Stimulated activated CD4-positive, alpha-beta T cell treated with anti-CD3 and anti-CD28 coated beads, Interleukin-12 subunit alpha, Interleukin-12 subunit beta, amount 100 ng/mL, for 24 hours (primary cell): ENCODE results near the gene TRIM29.
A peak's percentile ranks its signal among the peaks of the same experiment; 100 is the strongest.
"Not testable (repeated sequence)": the region's sequence is repeated elsewhere in the genome, so short reads cannot be mapped to it uniquely, and the experiment has no call there.

Experiments
- DNase-seq, 2 experiments: peaks; one replicate each; pipeline ENCODE4 v3.0.0-alpha.2; 2020; ENCODE audit warnings: low read depth in 2 of 2

Gene TRIM29

GRCh38 chr11:120172054-120172911 lies 34.4 kb upstream of the TRIM29 start:
- DNase-seq: peak; percentile 23 to 42

GRCh38 chr11:120170741-120171261 lies 32.9 kb upstream of the TRIM29 start:
- DNase-seq: no peak

- no peak for DNase-seq
Observed at GRCh38 chr11:120169981-120170698, 32.2 kb upstream of the TRIM29 start.

DNA sequence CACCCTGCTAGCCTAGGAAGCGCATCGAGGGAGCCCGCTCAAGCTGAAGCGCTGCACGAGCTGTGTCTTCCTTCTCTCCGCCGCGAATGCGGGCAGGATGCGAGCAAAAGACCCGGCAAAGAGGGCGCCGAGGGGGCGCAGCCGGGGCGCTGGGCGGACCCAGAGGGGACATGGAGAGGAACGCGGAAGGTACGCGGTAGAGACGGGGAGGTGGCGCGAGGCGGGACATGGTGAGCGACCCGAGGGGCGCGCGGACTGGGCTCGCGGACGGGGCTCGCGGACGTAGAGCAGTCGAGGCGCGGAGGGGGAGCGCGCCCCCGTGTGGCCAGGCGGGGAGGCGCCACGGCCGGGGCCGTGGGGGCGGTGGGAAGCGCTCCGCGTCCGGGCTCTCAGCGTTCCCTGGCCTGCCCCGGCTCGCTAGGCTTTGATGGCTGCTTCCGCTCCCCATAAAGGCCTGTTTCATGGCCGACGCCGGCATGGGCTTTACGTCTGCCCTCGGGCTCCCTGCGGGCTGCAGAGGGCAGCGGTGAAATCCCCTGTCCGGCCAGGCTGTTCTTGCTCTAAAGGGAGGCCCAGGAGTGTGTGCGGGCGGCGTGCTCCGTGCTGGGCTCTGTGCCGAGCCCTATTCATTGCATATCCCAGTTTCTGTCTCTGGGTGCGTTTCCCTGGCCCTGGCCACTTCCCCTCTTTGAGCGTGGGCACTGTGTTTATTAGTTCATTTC lies 31.2 kb upstream of the TRIM29 start:
- DNase-seq: peak; percentile 15 to 53

DNA sequence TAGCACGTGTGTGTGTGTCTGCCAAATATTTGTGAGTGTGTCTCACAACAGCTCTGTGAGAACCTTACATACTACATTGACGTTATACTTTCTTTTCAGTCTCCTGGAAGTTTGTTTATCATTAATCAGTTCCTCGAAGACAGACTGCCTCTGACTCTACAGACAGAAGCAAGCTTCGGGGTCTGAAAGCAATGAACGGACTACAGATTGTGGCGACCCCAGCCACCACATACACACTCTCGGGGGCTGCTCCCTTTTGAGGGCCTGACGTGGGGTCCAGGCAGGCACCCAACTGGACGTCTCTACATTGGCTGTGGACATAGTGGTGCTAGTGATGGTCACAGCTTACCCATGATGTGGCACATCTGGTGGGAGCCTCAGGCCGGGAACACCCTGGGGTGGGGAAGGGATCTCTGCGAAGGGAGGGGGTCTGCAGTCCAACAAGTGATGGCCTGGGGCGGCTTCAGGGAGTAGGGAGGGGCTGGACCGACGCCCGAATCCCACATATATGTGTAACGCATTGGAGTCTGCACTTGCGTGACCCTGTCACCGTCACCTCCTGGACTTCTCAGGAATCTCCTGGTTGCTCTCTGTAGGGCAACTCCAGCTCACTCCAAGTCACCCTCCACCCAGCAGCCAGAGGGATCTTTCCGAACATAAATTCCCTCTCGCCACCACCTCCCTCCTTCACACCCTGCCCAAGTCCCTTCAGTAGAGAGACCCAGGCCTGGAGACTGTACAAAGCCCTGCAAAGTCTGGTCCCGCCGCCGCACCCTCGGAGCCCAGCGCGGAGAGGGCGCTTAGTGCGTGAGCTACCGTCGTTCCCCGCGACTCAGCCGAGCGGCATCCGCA lies 30.4 kb upstream of the TRIM29 start:
- no peak for DNase-seq

GRCh38 chr11:120167659-120168058 lies 29.7 kb upstream of the TRIM29 start:
- DNase-seq: no peak

DNA sequence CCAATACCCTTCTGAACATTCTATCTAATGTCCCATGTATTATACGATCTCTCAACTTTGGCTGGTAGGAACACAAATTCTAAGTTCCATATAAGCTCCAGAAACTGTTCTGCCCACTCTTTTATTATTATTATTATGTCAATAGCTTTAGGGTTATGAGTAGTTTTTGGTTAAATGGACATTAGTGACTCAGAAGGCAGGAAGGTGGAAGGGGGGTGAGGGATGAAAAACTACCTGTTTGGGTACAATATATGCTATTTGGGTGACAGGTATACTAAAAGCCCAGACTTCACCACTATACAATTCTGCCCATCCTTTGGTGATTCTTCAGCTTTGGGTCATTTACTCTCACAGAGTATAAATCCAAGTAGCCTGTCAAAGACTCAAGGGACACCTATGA lies 22.5 kb upstream of the TRIM29 start:
- no peak for DNase-seq

DNA sequence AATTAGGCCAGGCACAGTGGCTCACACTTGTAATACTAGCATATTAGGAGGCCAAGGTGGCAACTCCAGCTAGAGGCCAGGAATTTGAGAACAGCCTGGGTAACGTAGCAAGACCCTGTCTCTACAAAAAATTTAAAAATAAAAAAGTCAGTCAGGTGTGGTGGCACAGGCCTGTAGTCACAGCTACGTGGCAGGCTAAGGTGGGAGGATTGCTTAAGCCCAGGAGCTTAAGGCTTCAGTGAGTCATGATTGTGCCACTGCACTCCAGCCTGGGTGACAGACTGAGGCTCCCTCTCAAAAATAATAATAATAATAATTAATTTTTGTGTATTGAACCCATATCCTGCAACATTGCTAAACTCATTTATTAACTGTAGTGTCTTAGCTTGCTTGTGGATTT lies 15.3 kb upstream of the TRIM29 start:
- no peak for DNase-seq

DNA sequence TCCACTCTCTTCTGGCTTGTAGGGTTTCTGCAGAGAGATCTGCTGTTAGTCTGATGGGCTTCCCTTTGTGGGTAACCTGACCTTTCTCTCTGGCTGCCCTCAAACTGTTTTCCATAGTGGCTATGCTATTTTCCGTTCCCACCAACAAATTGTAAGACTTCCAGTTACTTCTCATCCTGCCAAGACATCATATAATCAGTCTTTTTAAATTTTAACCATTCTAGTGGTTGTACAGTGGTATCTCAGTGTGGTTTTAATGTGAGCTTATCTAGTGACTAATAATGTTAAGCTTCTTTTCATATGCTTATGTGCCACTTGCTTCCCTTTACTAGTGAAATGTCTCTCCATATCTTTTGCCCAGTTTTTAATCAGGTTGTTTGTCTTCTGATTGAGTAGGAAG lies 13.6 kb upstream of the TRIM29 start:
- DNase-seq: no peak

DNA sequence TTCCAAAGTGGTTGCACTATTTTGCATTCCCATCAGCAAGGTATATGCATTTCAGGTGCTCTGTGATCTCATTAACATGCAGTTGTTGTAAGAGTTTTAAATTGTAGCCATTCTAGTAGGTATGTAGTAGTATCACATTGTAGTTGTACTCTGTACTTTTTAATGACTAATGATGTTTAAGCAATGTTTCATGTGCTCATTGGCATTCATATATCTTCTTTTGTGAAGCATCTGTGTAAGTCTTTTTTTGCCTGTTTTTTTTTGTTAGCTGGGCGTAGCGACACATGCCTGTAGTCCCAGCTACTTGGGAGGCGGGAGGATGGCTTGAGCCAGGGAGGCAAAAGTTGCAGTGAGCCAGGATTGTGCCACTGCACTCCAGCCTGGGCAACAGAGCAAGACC lies 11.3 kb upstream of the TRIM29 start:
- DNase-seq: no peak

- DNase-seq: no peak
Observed at GRCh38 chr11:120147950-120148270, 10.0 kb upstream of the TRIM29 start.

DNA sequence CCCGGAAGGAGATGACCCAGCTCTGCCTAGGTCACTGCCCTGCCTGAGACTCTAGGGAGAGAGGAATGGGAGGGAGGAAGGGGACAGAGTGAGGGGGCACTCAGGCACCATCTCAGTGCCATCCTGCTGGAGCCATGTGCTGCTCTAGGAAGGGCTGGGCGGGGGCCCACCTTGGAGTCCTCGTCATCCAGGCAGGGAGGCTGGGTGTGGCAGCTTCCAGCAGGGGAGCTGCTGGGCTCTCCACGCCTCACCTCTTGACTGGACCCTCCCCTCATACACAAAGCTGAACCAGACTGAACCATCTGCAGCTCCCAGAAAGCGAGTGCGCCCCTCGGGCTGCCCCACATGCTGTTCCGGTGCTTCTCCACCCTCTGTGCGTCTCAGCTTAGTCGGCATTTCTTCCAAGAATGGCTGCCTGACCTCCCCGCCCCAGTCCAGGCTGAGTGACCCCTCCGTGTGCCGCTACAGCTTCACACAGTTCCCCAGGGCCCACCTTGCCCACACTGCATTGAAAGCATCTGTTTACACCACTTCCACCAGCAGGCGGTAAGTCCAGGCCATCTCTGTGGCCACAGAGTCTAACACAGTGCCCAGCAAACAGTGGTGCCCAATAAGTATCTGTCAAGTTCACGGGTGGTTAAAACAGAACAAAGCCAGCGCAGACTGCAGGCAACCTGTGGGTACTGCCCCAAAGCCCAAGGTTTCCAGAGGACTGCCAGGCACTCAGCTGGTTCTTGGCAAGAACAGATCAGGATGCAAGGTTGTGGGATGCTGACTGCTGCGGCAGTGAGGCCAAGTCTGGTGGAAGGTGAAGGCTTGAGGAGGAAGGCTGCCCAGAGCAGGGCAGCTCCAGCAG lies 9.4 kb upstream of the TRIM29 start:
- no peak for DNase-seq

GRCh38 chr11:120146413-120147093 lies 8.6 kb upstream of the TRIM29 start:
- no peak for DNase-seq

GRCh38 chr11:120144501-120144900 lies 6.6 kb upstream of the TRIM29 start:
- no peak for DNase-seq

DNA sequence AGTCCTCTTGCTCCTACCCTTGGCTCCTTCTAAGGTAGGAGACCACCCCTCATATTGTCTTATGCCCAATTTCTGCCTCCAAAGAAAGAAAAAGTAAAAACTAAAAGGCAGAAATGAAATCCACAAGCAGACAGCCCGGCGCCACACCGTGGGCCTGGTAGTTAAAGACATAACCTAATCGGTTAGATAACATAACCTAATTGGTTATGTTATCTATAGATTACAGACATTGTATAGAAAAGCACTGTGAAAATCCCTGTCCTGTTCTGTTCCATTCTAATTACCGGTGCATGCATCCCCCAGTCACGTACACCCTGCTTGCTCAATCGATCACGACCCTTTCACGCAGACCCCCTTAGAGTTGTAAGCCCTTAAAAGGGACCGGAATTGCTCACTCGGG lies 5.6 kb upstream of the TRIM29 start:
- DNase-seq: not testable (repeated sequence)

GRCh38 chr11:120142441-120143100 lies 4.7 kb upstream of the TRIM29 start:
- DNase-seq: no peak

DNA sequence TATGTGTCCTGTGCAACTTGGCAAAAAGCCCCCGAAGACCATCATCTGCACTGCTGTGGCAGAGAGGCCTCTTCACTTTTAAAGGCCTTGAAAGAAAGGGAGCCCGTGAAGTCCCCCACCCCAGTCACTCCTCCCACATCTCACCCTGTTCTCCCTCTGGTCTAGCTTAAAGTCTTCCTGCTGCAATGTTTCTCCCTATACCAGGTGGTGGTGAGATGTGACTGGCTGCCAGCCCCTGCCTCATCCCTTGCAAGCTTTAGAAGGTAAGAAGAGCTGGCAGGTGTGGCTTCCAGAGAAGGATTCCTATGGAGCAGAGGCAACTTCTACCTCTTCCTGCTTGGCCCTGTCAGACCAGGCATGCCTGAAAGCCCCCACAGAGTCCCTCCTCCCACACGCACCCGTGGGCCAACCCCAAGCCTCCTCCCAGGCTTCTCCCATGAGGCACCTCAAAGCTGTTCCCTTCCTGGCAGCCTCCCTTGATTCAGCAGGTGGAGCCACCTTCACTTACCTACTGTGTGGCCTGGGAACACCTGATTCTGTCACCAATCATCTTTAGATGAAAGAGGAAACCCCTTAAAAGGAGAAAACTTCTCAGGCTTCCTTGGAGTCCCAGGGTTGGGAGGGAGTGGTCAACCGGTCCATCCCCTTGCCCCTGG lies 4.0 kb upstream of the TRIM29 start:
- no peak for DNase-seq

- DNase-seq: no peak
Observed at GRCh38 chr11:120141113-120141767, 3.3 kb upstream of the TRIM29 start.
